H9 (cell line): ENCODE results near the gene SPTAN1. TPM values are rescaled to one million over a fixed set of nuclear protein-coding genes. Genes with fewer than 3 reads are reported as not detected.

Experiments
- DNase-seq: peaks from one replicate; pipeline ENCODE4 v3.0.0-alpha.2; 2017
- H2AFZ ChIP-seq: one replicate; pipeline ENCODE4 v1.6.1; 2013; ENCODE audit warnings: mild to moderate bottlenecking, low read length, control low read depth, moderate library complexity
- H2AK5ac ChIP-seq: 2 replicates; pipeline ENCODE4 v1.6.1; 2013; ENCODE audit warnings: low read length, control low read depth, mixed read lengths; ENCODE audit not compliant: insufficient read length
- H2BK120ac ChIP-seq: one replicate; pipeline ENCODE4 v1.6.1; 2013; ENCODE audit warnings: low read depth, mild to moderate bottlenecking, low read length, control low read depth, inconsistent platforms; ENCODE audit not compliant: poor library complexity, severe bottlenecking
- H2BK12ac ChIP-seq: 2 replicates; pipeline ENCODE4 v1.6.1; 2013; ENCODE audit warnings: low read length, control low read depth, mixed read lengths, low read depth; ENCODE audit not compliant: insufficient read length
- H2BK15ac ChIP-seq: 2 replicates; pipeline ENCODE4 v1.6.1; 2013; ENCODE audit warnings: low read depth, low read length, control low read depth
- H2BK20ac ChIP-seq: one replicate; pipeline ENCODE4 v1.6.1; 2013; ENCODE audit warnings: low read depth, mild to moderate bottlenecking, low read length, control low read depth, inconsistent platforms; ENCODE audit not compliant: poor library complexity, severe bottlenecking
- H2BK5ac ChIP-seq: 2 replicates; pipeline ENCODE4 v1.6.1; 2013; ENCODE audit warnings: low read length, control low read depth, mixed read lengths; ENCODE audit not compliant: insufficient read length
- H3K14ac ChIP-seq: 2 replicates; pipeline ENCODE4 v1.6.1; 2013; ENCODE audit warnings: low read length, control low read depth; ENCODE audit not compliant: insufficient read depth
- H3K18ac ChIP-seq: 2 replicates; pipeline ENCODE4 v1.6.1; 2013; ENCODE audit warnings: low read depth, mild to moderate bottlenecking, mixed read lengths, low read length, control low read depth; ENCODE audit not compliant: insufficient read length
- H3K23ac ChIP-seq: 2 replicates; pipeline ENCODE4 v1.6.1; 2013; ENCODE audit warnings: low read length, control low read depth, mixed read lengths, low read depth; ENCODE audit not compliant: insufficient read length
- H3K23me2 ChIP-seq: 2 replicates; pipeline ENCODE4 v1.6.1; 2013; ENCODE audit warnings: low read depth, mild to moderate bottlenecking, mixed read lengths, low read length, control low read depth; ENCODE audit not compliant: insufficient read length, poor library complexity, severe bottlenecking
- H3K27ac ChIP-seq: 2 replicates; pipeline ENCODE4 v1.5.1; 2013; ENCODE audit warnings: low read length, control low read depth, mixed read lengths, low read depth; ENCODE audit not compliant: insufficient read length
- H3K27me3 ChIP-seq: 2 replicates; pipeline ENCODE4 v1.6.1; 2013; ENCODE audit warnings: low read length, control low read depth, inconsistent platforms; ENCODE audit not compliant: insufficient read depth
- H3K4ac ChIP-seq: 2 replicates; pipeline ENCODE4 v1.6.1; 2013; ENCODE audit warnings: low read depth, mild to moderate bottlenecking, control low read depth, inconsistent platforms, low read length, moderate library complexity
- H3K4me1 ChIP-seq: 2 replicates; pipeline ENCODE4 v1.6.1; 2013; ENCODE audit warnings: low read length, control low read depth, inconsistent platforms; ENCODE audit not compliant: insufficient read depth
- H3K4me2 ChIP-seq: 2 replicates; pipeline ENCODE4 v1.6.1; 2013; ENCODE audit warnings: low read length, control low read depth, mixed read lengths; ENCODE audit not compliant: insufficient read length, insufficient read depth
- H3K56ac ChIP-seq: 2 replicates; pipeline ENCODE4 v1.6.1; 2013; ENCODE audit warnings: low read depth, mild to moderate bottlenecking, mixed read lengths, low read length, control low read depth; ENCODE audit not compliant: insufficient read length
- H3K79me1 ChIP-seq: 2 replicates; pipeline ENCODE4 v1.6.1; 2013; ENCODE audit warnings: low read depth, mild to moderate bottlenecking, moderate library complexity, low read length, control low read depth, inconsistent platforms; ENCODE audit not compliant: insufficient read depth, poor library complexity, severe bottlenecking
- H3K79me2 ChIP-seq: 2 replicates; pipeline ENCODE4 v1.6.1; 2013; ENCODE audit warnings: low read length, control low read depth, inconsistent platforms; ENCODE audit not compliant: insufficient read depth
- H3K9ac ChIP-seq: 2 replicates; pipeline ENCODE4 v1.6.1; 2013; ENCODE audit warnings: low read length, control low read depth, mixed read lengths; ENCODE audit not compliant: insufficient read length; ENCODE audit errors: extremely low read depth
- H3K9me3 ChIP-seq: one replicate; pipeline ENCODE4 v1.6.1; 2013; ENCODE audit warnings: low read depth, low read length, inconsistent platforms; ENCODE audit not compliant: control insufficient read depth
- H3T11ph ChIP-seq: one replicate; pipeline ENCODE4 v1.6.1; 2013; ENCODE audit warnings: mild to moderate bottlenecking, low read length, control low read depth, inconsistent platforms
- H4K20me1 ChIP-seq: one replicate; pipeline ENCODE4 v1.6.1; 2013; ENCODE audit not compliant: control insufficient read depth, insufficient read length, insufficient read depth
- H4K5ac ChIP-seq: 2 replicates; pipeline ENCODE4 v1.6.1; 2013; ENCODE audit warnings: low read depth, mild to moderate bottlenecking, mixed read lengths, low read length, control low read depth; ENCODE audit not compliant: insufficient read length
- H4K8ac ChIP-seq: replicated peaks from 2 replicates; pipeline ENCODE4 v1.6.1; 2013; ENCODE audit warnings: low read length, control low read depth, mixed read lengths, low read depth; ENCODE audit not compliant: insufficient read length
- H4K91ac ChIP-seq: 2 replicates; pipeline ENCODE4 v1.6.1; 2013; ENCODE audit warnings: low read depth, mild to moderate bottlenecking, moderate library complexity, mixed read lengths, low read length, control low read depth; ENCODE audit not compliant: insufficient read length
- H3K27ac Mint-ChIP-seq, 3 experiments: 2 replicates in 2 of 3; 3 replicates in 1 of 3; pipeline ENCODE4 v1.8.0; 2020 to 2021; ENCODE audit warnings: mixed read lengths in 3 of 3, mild to moderate bottlenecking in 1 of 3, moderate library complexity in 1 of 3
- H3K27me3 Mint-ChIP-seq: 2 replicates; pipeline ENCODE4 v1.8.0; 2021; ENCODE audit warnings: low read depth, mild to moderate bottlenecking, moderate library complexity, mixed read lengths
- H3K36me3 Mint-ChIP-seq, 3 experiments: 2 replicates in 2 of 3; 3 replicates in 1 of 3; pipeline ENCODE4 v1.8.0; 2020 to 2021; ENCODE audit warnings: low read depth in 3 of 3, mixed read lengths in 3 of 3; ENCODE audit not compliant: insufficient read depth in 1 of 3
- H3K4me1 Mint-ChIP-seq, 2 experiments: 2 replicates each; pipeline ENCODE4 v1.8.0; 2020; ENCODE audit warnings: mixed read lengths in 2 of 2
- H3K4me3 Mint-ChIP-seq, 2 experiments: 2 replicates in 1 of 2; 3 replicates in 1 of 2; pipeline ENCODE4 v1.8.0; 2020 to 2021; ENCODE audit warnings: mild to moderate bottlenecking in 2 of 2, mixed read lengths in 2 of 2, moderate library complexity in 1 of 2
- H3K9me3 Mint-ChIP-seq, 2 experiments: 2 replicates in 1 of 2; 3 replicates in 1 of 2; pipeline ENCODE4 v1.8.0; 2020; ENCODE audit warnings: mild to moderate bottlenecking in 2 of 2, mixed read lengths in 2 of 2, moderate library complexity in 1 of 2
- WGBS: extraction: QIAGEN DNeasy Blood & Tissue Kit; methylation state at CpG from one replicate; pipeline ENCODE4 v1.1.7; 2013; ENCODE audit warnings: missing lambda C conversion rate, low lambda C conversion rate, mixed read lengths; ENCODE audit not compliant: insufficient read length; ENCODE audit errors: extremely low coverage; 5-methylcytosine and 5-hydroxymethylcytosine counted together
- total RNA-seq: library from RNA; stranded (reverse); gene quantifications from 2 replicates; pipeline ENCODE4 v1.2.1, GENCODE V29; 2021
- TF ChIP-seq, protein P1 (sequence below): fragments of 200-600 bp; sonication (generic); conservative IDR thresholded peaks from 3 replicates; pipeline ENCODE4 v1.8.0; 2021; ENCODE audit warnings: antibody characterized with exemption, mild to moderate bottlenecking

Gene SPTAN1
- total RNA-seq, 1 experiment from 2014 or later, result 213 TPM

DNA sequence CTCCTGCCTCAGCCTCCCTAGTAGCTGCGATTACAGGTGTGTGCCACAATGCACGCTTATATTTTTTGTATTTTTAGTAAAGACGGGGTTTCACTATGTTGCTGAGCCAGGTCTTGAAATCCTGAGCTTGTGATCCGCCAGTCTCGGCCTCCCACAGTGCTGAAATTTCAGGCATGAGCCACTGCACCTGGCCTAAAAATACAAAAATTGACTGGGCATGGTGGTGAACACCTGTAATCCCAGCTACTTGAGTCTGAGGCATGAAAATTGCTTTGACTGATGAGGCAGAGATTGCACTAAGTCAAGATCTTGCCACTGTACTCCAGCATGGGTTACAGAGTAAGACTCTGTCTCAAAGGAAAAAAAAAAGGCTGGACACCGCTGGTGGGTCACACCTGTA lies 117.4 kb downstream of the SPTAN1 start:
- Histone ChIP-seq H3K79me1 (no peaks in the 10 kb centered on the region), H3K4me2 (no peak overlapping the region), H3K23me2 (no peaks in the 10 kb centered on the region), H3K27ac (no peak overlapping the region), H3T11ph (no peak overlapping the region), H4K91ac (no peak overlapping the region), H2AK5ac (no peak overlapping the region), H2BK120ac (no peak overlapping the region), H4K5ac (no peak overlapping the region), H2BK12ac (no peak overlapping the region), H4K20me1 (no peaks in the 10 kb centered on the region), H3K27me3 (no peaks in the 10 kb centered on the region), H2BK15ac (no peak overlapping the region), H2BK5ac (no peak overlapping the region), H3K79me2 (no peaks in the 10 kb centered on the region), H3K4ac (no peak overlapping the region), H3K14ac (no peak overlapping the region), H3K9ac (no peak overlapping the region), H3K4me1 (no peaks in the 10 kb centered on the region), H3K56ac (no peak overlapping the region), H2BK20ac (no peak overlapping the region), H3K18ac (no peak overlapping the region), H3K23ac (no peak overlapping the region), H3K9me3 (no peaks in the 10 kb centered on the region), H2AFZ (no peak overlapping the region), H4K8ac (no peak overlapping the region)
- TF ChIP-seq, protein P1, sequence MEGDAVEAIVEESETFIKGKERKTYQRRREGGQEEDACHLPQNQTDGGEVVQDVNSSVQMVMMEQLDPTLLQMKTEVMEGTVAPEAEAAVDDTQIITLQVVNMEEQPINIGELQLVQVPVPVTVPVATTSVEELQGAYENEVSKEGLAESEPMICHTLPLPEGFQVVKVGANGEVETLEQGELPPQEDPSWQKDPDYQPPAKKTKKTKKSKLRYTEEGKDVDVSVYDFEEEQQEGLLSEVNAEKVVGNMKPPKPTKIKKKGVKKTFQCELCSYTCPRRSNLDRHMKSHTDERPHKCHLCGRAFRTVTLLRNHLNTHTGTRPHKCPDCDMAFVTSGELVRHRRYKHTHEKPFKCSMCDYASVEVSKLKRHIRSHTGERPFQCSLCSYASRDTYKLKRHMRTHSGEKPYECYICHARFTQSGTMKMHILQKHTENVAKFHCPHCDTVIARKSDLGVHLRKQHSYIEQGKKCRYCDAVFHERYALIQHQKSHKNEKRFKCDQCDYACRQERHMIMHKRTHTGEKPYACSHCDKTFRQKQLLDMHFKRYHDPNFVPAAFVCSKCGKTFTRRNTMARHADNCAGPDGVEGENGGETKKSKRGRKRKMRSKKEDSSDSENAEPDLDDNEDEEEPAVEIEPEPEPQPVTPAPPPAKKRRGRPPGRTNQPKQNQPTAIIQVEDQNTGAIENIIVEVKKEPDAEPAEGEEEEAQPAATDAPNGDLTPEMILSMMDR, result no peak
- Mint-ChIP-seq H3K9me3 (no peaks in the 10 kb centered on the region; a peak in 1 of 5 replicates), H3K4me1 (no peaks in the 10 kb centered on the region), H3K27me3 (no peaks in the 10 kb centered on the region), H3K27ac (peak overlapping the region in 1 of 3 experiments; percentile 48; a peak in 1 of 7 replicates), H3K4me3 (no peak overlapping the region), H3K36me3 (no peaks in the 10 kb centered on the region)
- DNase-seq, result no peak
- WGBS, result no CpG with 5 or more reads among the region's 6 CpGs
